Tongue (tissue), 2 donors: Measurements from ENCODE around the gene EGR2. TPM values are rescaled to one million over a fixed set of nuclear protein-coding genes. Genes with fewer than 3 reads are reported as not detected.

Experiments used
- DNase-seq: peaks from one replicate; pipeline ENCODE4 v3.0.0-alpha.2; 2015
- total RNA-seq: library from RNA; depleted of rRNA; stranded (reverse); fragments of >200 nt; gene quantifications from one replicate; pipeline ENCODE4 v1.2.3, GENCODE V29; 2014

EGR2 gene
- total RNA-seq: 1.6 TPM

DNA sequence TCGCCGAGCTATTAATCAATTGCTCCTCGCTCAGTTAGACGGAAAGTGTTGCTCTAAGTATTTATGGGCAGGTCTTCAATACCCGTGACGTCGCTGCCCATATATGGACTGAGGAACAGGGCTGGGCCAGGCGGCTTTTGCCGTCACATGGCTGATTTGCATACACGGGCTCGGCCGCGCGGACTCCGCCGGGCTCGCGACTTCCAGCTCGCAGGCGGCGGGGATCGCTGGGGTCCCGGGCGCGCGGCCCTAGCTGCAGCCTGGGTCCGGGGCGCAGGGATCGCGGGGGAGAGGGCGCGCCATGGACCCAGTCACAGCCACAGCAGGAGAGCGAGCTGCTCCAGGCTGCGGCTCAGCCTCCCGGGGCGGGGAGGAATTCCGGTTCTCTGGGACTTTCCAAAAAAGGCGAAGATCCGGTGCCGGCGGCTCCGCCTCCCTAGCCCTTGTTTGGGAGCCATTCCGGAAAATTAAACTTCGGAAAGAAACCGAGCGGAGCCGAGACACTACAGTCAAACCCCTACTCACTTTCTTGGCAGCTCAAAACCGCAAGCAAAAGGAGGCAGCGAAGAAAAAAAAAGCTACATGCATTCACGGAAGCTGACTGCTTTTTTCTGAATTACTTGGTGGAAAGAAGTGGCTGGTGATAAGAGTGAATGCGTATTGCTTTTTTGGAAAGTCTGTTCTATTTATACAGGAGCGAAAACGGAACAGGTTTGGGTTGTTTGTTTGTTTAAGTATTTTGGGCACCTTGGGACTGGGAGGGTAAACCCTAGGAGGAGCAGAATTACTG, at the start of gene EGR2:
TSS of gene EGR2 (minus strand) at position 36 of the 790 bp plus-strand sequence. CDS start 337 bp downstream, outside the sequence.
- peak; percentile 97 for DNase-seq

DNA sequence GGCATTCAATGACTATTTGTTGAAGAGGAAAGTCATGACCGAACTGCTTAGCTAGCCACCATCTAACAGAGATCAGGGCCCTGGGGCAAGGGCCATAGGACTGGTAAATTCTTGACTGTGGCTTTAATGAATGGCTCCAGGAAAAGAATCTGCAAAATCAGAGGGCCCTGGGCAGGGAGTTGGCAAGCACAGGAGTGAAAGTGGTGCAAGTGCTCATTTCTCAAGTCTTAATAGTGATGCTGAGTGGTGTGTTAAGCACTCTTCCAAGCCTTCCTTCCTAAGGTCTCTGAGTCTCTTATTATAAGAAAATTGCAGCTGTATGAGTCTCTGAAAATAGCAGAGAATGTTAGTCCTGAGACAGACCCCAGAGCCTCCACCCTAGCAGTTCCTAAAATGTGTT, 46.3 kb upstream of the EGR2 start:
- DNase-seq: no peak

DNA sequence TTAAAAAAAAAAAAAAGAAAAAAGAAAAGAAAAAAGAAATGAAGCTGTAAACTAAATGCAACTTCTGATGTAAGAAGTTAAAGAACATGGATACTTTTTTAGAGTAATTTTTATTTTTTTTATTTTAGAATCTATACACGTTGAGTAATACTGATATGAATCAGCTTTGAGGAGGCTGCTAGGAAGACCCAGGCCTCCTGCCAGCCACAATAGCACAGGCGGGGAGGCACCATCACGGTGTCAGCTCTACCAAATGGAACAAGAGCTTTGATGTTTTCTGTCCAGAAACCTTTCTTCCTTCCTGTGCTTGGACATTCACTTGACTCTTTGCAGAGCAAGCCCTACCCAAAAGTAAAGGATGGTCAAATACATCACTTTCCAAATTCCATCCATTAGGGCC, 45.3 kb upstream of the EGR2 start:
- DNase-seq: no peak

DNA sequence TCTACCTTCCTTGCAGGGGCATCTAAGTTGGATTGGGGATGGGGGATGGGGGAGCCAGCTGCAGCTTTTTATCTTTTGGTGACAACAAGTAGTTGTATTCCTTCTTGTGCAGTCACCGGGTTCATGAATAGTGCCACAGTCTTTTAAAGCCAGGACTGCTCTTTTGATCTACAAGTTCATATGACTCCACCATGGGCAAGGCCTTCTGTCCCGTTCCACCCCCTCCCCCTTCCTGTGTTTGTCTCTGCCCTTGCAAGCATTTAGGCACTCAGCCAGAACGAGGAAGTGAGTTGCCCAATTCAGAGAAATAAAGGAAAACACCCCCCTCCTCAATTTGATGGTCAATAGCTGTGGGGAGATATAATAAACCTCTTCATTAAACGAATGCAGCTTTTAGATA, 44.8 kb upstream of the EGR2 start:
- DNase-seq: peak; percentile 4

DNA sequence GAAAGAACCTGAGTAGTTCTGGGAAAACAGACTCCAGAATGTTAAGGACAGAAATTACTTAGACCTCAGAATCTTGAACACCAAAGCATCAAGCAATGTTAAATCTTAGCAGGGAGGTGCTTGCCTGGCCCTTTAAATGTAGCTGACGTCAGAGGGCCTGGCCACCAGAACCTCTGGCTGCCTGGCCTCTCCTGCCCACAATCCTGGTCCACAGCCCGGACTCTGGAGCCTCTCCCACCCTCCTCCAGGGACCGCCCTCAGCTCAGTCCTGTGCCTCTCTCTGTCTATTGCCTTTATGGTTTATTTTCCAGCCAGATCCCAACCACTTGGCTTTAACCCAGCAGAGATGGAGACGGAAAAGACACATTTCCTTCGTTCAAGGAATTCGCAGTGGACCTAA, 42.2 kb upstream of the EGR2 start:
- no peak for DNase-seq

DNA sequence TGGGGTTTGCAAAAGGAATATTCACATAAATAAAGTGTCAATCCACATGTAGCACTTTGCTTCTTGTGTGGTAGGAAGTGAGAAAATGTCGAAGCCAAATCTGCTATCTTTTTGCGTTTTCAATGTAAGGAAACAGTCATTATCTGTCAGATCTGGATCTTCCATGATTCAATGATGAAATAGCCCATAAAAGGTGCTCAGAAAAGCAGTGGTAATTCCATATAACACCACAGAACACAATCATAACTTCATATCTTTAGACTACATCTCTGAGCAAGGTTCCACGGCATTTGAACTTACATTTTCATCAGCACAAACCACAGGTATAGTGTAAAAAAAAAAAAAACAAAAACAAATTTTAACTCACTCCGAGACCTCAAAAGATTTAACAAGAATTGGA, 39.9 kb upstream of the EGR2 start:
- no peak for DNase-seq

DNA sequence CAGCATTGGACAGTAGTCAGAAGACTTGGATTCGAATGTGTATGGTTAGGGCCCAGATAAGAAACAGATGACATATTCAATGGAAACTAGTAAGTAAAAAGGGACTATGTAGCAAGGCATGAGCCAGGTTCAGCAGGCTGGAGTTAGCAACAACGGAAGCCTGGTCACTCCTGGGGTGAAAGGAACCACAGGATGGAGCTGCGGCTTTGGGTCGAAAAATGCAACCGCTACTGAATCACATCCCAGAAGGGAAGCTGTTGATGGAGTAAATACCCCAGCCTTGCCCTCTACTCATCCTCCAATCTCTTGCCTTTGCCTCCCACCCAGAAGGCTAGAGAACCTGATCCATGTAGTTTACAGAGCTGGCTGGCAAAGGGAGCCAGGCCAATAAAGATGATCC, 37.5 kb upstream of the EGR2 start:
- no peak for DNase-seq

DNA sequence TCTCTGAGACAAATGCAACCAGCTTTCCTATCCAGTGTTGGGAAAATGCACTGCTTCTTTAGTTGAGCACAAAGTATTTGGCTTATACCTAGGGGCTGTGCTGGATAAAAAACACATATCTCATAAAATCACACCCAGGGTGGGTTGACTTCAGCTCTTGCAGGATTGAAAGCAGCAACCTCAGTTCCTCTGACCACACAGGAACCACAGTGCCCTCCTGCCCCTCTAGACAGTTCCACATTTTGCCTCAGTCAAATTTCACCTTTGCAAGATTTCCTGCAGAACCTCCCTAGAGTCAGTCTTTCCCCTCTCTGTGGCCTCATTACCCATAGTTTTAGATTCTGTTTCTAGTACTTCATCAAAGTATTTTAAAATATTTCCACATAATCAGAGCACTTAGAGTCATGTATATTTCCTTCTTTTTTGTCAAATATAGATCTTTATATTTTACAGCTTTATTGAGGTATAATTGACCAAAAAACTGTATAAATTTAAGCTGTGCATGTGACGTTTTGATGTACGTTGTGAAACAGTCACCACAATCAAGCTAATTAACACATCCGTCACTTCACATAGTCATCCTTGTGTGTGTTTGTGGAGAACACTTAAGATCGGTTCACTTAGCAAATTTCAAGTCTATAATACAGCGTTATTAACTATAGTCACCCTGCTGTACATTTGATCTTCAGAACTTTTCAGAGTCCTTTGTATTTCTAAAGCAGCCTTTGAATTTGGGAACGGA, 37.0 kb upstream of the EGR2 start:
- no peak for DNase-seq

DNA sequence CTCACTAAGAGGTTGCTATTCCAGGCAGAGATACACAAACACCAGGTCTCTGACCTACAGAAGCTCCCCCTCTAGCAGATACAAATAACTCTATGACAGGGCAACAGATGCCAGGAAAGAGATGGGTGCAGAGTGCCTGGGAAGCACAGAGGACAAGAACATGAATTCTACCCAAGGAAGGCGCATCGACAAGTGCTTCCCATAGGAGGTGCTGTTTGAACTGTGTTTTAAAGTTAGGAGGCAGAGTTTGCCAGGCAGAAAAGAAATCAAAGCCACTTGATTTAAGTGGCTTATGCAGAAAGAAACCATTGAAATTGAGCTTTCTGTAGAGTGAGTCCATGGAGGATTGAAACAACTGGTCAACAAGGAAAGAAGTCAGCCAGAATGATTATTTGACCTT, 35.3 kb upstream of the EGR2 start:
- DNase-seq: no peak

DNA sequence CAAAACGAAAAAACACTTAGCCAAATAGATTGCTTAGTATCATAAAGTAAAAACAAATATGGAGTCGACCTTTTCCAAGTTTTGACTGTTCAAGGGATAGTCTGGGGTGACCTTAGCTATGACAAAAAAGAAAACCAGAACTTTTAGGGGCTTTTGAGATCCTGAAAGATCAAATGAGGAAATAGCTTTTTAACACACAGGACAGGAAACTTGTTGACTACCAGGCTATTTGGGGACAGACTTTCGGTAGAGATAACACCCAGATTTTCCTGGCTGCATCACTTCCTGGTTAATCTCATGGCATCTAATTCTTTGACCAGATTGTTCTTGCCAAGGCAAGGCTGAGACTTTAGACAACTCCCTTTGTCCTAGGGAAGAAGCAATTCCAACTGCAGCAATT, 34.5 kb upstream of the EGR2 start:
- no peak for DNase-seq

DNA sequence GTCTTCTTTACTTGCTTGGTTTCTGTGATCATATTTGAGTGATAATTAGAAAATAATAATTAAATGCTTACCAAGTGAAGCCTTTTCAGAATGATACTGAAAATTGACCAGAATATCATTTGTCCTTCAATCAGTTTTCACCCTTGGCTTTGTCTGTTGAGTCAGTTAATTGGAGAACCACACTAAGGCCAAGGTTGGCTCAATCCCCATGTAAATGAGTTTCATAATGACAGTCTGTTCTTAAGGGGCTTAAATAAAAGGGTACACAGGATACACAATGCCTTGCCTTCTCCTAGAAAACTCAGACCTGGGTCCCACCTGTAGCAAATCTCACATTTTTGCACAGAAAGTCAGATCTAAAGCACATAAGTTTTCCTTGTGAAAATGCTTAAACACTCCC, 31.3 kb upstream of the EGR2 start:
- no peak for DNase-seq

DNA sequence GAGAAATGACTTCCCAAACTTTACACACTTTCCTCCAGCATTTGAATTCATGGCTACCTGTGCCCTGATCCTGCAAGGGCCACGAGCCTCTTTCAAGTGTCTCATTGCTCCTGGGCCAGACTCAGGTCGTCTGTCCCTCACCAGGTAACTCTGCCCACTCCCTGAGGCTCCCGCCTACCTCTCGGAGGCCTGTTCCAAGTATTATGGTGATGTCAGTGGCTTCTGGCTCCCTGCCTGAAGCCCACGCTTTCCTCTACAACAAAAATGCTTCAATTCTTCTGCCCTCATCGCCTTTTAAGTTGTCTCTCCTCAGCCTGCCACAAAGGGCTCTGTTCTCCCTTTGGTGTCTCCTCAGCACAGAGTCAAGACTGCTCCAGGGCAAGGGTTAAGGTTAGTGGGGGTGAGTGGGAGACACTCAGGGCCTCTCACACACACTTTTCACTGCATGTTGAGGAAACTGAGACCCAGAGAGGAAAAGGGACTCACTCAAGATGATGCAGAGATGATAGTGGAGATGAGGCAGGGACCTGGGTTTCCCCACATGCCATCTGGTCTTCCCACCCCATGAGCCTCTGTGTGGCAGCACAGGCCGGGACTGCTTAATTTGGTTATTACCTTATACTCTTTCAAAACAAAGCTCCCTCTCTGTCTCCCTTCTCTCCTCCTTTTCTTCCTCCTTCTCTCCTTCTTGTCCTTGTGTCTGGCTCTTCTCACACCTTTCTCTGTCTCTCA, 28.3 kb upstream of the EGR2 start:
- no peak for DNase-seq

DNA sequence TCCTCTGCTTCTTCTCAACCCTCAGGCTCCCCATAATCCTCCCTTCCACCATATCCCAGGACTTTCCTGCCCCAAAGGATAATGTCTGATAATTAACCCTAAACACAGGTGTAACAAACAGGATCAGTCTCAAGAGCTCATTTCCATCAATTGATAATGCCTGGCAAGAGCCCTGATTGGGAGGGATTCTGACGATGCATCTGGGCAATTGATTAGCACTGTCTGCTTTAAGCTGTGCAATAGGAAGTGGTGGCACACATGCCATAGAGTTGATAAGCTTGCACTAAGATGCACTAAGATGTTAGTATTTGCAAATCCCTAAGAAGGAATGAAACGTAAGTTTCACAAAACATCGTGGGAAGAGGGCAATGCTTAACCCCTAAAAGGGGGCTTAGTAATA, 27.4 kb upstream of the EGR2 start:
- no peak for DNase-seq

DNA sequence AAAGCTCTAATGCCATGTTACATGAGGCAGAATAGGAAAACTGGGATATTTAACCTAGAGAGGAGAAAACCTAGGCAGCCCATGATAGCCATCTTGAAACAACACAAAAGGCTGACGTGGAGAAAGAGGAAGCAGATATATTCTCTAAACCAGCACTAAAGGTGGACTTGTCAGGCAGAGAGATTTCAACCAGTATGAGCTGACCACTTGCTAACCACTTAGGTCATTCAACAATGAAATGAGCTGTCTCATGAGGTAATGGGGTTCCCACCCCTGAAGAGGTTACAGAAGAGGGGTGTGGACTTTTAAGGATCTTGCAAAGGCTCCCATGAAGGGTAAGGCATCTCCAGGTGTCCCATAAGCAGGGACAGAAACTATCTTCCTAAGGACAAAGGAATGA, 26.8 kb upstream of the EGR2 start:
- no peak for DNase-seq

DNA sequence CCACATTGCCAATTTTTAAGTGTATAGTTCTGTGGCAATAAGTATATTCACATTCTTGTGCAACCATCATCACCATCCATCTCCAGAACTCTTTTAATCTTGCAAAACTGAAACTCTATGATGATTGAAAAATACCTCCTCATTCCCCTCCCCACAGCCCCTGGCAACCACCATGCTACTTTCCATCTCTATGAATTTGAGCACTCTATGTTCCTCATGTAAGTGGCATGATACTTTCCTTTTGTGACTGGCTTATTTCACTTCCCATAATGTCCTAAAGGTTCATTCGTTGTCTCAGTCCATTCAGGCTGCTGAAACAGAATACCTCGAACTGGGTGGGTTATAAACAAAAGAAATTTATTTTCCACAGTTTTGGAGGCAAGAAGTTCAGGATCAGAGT, 23.4 kb upstream of the EGR2 start:
- no peak for DNase-seq

DNA sequence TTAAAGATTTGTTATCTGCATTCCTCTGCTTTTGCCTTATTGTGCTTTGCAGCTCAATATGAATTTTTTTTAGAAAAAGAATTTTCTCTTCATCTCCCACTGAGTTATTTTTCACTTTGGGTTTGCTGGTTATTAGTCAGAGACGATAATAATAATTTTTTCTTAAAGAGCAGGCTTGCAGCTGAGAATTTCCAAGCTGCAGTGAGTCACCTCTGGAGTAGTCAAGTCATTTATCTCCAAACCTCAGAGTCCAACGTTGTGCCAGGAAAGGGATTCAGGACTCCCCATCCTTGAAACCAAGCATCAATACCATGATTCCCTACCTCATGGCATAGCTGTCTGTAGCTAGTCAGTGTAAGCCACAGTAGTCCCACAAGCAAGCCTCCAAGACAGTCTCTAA, 15.2 kb upstream of the EGR2 start:
- no peak for DNase-seq

DNA sequence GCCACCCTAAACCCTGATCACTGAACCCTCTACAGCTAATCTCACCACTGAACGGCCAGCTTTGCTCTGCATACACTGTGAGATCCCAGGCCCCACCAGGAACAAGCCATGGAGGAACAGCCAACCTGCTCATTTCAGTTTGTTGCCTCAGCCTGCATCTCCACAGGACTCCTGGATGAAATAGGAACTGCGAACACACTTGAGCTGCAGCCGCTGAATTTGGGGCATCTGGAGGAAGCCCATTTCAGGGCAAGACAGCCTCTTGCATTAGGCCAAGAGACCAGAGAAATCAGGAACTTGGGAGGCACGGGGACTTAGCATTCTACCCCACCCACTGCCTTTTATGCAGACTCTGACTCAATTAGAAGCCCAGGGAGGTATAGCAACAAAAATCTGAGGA, 14.5 kb upstream of the EGR2 start:
- DNase-seq: no peak

DNA sequence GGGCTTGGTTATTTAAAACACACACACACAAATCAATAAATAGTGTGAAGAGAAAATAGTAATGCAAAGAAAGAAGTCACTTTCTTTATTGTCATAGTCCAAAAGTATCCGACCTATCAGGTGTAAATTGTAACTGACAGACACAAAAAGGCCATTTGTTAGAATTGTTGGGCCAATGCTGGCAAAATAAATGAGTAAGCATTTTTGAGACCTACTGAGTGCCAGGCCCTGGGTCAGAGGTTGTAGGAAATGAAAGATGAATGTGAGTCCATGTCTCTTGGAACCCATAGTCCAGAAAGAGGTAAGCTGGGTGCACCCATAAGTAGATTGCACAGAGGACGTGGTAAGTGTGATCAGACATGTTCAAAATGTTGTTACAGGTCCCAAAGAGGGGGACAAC, 13.5 kb upstream of the EGR2 start:
- DNase-seq: no peak

DNA sequence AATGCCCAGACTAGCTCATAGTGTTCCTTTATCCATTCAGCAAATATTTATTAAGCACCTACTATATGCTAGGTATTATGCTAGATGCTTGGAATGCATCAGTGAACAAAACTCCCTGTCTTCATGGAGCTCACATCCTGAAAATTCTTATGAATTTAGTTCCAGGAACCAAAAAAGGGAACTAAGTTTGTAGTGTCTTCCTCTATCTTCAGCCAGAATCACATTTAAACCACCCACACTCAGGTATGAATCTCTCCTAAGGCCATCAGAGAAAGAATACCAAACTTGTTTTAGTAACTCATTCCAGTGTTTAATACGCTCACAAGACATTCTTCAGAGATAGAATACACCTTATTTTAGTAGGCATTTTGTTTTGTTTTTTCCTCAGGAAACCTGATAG, 10.1 kb upstream of the EGR2 start:
- no peak for DNase-seq

DNA sequence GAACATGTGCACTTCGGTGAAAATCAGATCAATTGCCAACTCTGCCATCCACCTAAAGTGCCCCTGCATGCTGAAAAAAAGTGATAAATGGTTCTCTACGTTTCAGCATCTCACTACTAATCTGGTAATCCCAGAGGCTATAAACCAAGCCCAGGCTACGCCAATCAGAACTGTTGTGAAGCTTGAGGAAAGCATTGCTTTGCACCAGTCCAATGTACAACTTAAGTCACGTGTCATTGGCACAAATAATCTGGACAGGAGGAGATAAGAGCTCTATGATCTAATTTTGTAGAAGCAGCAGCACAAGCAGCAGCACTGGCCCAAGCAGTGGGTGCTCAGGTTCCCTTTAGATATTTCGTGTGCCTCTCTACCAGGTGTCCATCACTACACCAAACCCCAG, 4.4 kb upstream of the EGR2 start:
- no peak for DNase-seq

DNA sequence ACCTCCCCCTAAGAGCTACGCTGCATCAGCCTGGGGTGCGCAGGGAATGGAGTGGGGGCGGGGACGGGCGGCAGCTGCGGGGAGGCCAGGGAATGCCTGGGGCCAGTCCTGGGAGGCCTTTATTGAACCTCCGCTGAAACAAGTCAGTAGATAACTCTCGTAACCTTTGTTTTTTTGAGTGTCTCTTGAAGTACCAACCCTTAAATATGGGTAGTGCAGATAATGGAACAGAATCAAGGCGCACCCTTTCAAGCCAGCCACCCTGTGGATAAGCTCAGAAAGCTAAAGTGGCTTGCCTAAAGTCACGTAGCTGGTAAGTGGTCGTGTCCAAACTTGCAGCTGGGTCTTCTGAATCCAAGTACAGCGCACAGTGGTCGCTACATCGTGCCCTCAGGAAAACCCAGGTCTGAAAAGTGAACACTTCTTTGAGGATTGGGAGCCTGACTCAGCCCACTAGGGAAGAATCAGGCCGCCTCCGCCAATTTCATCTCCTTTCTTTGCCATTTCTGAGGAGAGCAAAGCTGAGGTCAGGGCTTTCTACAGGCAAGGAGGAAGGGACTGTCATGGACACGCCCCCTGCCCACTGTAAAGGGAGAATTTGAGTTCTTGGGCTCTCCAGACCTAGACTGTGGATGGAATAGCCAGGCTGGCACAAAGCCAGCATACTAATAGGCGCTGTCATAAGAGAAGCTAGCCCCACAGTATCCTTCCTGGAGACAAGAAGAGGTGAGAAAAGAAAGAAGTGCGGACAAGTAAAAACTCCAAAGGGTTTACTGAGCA, 3.2 kb upstream of the EGR2 start:
- DNase-seq: peak; percentile 25

DNA sequence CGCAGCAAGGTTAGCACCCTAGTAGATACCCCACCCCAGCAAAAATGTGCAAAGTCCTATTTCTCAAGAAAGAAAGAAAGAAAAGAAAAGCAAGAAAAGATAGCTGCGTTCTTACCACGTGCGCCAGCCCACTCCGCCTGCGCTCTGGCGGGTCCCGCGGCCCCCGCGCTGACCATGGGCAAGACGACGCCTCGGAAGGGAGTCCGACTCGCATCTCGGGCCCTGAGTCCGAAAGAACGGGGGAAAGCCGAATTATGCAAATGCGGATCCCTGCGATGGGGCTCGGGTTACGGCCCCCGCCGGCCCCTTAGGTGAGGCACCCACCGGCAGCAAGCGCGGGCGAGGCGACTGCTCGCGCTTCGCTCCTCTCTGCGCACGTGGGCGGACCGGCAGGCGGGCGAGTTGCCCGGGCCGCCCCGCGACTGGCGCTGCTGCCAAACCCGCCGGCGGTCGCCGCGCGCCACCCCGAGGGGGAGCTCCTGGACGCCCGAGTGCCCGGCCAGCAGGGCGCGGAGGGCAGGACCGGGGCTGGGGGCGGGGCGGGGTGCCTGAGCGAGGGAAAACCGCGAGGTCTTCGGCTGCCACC, 2.4 kb upstream of the EGR2 start:
- peak; percentile 22 for DNase-seq
